Measurements from ENCODE around the gene TECPR2.
"Not testable (repeated sequence)": the region's sequence is repeated elsewhere in the genome, so short reads cannot be mapped to it uniquely, and the experiment has no call there.

Gene TECPR2

GRCh38 chr14:102362545-102363181 is at the start of gene TECPR2, which contains the start of gene CINP:
TSS of gene TECPR2 (plus strand) at chr14:102362941. CDS start at chr14:102376722, 13,781 bp downstream.
TSS of gene CINP (minus strand) at chr14:102362890. CDS start at chr14:102362851, 39 bp downstream.
- DNase-seq (ENCODE audit: low read depth in 1 of 2, low spot score in 1 of 2), result peak; percentile 89 to 98

- peak; percentile 60 to 70 for DNase-seq (ENCODE audit: low read depth in 1 of 2, low spot score in 1 of 2)
Measured at GRCh38 chr14:102314242-102315011, 48.3 kb upstream of the TECPR2 start.

GRCh38 chr14:102315121-102315520 is 47.6 kb upstream of the TECPR2 start:
- DNase-seq (ENCODE audit: low read depth in 1 of 2, low spot score in 1 of 2), result no peak

GRCh38 chr14:102316338-102316742 is 46.4 kb upstream of the TECPR2 start:
- DNase-seq (ENCODE audit: low read depth in 1 of 2, low spot score in 1 of 2), result no peak

- DNase-seq (ENCODE audit: low read depth in 1 of 2, low spot score in 1 of 2), result peak; percentile 96 to 98
Measured at GRCh38 chr14:102316743-102317563, 45.8 kb upstream of the TECPR2 start.

GRCh38 chr14:102317564-102318248 is 45.0 kb upstream of the TECPR2 start:
- DNase-seq (ENCODE audit: low read depth in 1 of 2, low spot score in 1 of 2), result no peak

- no peak for DNase-seq (ENCODE audit: low read depth in 1 of 2, low spot score in 1 of 2)
Measured at GRCh38 chr14:102318781-102319276, 43.9 kb upstream of the TECPR2 start.

- DNase-seq (ENCODE audit: low read depth in 1 of 2, low spot score in 1 of 2), result peak; percentile 88 to 96
Measured at GRCh38 chr14:102319351-102320032, 43.2 kb upstream of the TECPR2 start, which contains the start of gene ZNF839. TSS of gene ZNF839 (plus strand) at chr14:102319746. CDS start at chr14:102319766, 20 bp downstream.

- DNase-seq (ENCODE audit: low read depth in 1 of 2, low spot score in 1 of 2), result peak; percentile 15 to 29
Measured at GRCh38 chr14:102320033-102320660, 42.6 kb upstream of the TECPR2 start.

- DNase-seq (ENCODE audit: low read depth in 1 of 2, low spot score in 1 of 2), result no peak
Measured at GRCh38 chr14:102320671-102321455, 41.9 kb upstream of the TECPR2 start.

- DNase-seq (ENCODE audit: low read depth in 1 of 2, low spot score in 1 of 2), result no peak
Measured at GRCh38 chr14:102321456-102322422, 41.0 kb upstream of the TECPR2 start.

- DNase-seq (ENCODE audit: low read depth in 1 of 2, low spot score in 1 of 2), result no peak
Measured at GRCh38 chr14:102323102-102323501, 39.6 kb upstream of the TECPR2 start.

GRCh38 chr14:102325791-102326345 is 36.9 kb upstream of the TECPR2 start:
- DNase-seq (ENCODE audit: low read depth in 1 of 2, low spot score in 1 of 2), result no peak

GRCh38 chr14:102326583-102326982 is 36.2 kb upstream of the TECPR2 start:
- DNase-seq (ENCODE audit: low read depth in 1 of 2, low spot score in 1 of 2), result no peak

- DNase-seq (ENCODE audit: low read depth in 1 of 2, low spot score in 1 of 2), result not testable (repeated sequence)
Measured at GRCh38 chr14:102329381-102329780, 33.4 kb upstream of the TECPR2 start.

GRCh38 chr14:102330806-102331205 is 31.9 kb upstream of the TECPR2 start:
- DNase-seq (ENCODE audit: low read depth in 1 of 2, low spot score in 1 of 2), result no peak

- no peak for DNase-seq (ENCODE audit: low read depth in 1 of 2, low spot score in 1 of 2)
Measured at GRCh38 chr14:102333390-102333789, 29.4 kb upstream of the TECPR2 start.
